ENCODE data around the gene SRSF6.

DNA sequence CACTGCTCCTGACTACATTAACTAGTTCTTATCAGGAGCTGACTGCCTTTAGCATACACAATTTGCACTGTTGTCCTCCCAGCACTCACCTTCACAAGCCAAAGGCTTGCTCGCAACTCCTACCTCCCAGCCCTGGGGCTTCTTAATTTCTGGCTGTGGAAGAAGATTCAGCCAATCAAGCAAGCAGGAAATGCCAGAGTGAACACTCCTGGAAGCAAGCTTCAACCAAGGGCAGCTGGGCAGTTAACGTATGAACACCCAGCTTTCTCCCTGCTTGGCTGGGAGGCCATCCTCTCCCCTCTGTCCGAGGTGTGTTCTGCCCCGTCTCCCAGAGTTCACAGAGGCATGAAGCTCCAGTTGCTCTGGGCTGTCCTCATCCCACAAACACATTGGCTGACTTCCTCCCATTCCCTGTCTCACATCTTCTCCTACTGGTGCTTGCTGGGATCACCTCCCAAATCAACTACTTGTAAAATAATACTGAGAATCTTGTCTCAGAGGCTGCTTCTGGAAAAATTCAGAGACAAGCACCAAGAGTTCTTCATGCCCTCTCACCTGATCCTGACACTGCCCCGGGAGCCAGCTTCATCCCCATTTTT lies 15.3 kb upstream of the SRSF6 start:
- TF ChIP-seq, protein P1, sequence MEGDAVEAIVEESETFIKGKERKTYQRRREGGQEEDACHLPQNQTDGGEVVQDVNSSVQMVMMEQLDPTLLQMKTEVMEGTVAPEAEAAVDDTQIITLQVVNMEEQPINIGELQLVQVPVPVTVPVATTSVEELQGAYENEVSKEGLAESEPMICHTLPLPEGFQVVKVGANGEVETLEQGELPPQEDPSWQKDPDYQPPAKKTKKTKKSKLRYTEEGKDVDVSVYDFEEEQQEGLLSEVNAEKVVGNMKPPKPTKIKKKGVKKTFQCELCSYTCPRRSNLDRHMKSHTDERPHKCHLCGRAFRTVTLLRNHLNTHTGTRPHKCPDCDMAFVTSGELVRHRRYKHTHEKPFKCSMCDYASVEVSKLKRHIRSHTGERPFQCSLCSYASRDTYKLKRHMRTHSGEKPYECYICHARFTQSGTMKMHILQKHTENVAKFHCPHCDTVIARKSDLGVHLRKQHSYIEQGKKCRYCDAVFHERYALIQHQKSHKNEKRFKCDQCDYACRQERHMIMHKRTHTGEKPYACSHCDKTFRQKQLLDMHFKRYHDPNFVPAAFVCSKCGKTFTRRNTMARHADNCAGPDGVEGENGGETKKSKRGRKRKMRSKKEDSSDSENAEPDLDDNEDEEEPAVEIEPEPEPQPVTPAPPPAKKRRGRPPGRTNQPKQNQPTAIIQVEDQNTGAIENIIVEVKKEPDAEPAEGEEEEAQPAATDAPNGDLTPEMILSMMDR (IDR thresholded peaks at IDR 0.05): peak; percentile 31
- TF ChIP-seq POLR2AphosphoS5 (IDR thresholded peaks at IDR 0.05; ENCODE audit: low read depth, low read length) (no peak), SIN3A (IDR thresholded peaks at IDR 0.05; ENCODE audit: borderline replicate concordance, insufficient read depth, low read depth, low read length) (no peak)
- TF ChIP-seq, protein P2, sequence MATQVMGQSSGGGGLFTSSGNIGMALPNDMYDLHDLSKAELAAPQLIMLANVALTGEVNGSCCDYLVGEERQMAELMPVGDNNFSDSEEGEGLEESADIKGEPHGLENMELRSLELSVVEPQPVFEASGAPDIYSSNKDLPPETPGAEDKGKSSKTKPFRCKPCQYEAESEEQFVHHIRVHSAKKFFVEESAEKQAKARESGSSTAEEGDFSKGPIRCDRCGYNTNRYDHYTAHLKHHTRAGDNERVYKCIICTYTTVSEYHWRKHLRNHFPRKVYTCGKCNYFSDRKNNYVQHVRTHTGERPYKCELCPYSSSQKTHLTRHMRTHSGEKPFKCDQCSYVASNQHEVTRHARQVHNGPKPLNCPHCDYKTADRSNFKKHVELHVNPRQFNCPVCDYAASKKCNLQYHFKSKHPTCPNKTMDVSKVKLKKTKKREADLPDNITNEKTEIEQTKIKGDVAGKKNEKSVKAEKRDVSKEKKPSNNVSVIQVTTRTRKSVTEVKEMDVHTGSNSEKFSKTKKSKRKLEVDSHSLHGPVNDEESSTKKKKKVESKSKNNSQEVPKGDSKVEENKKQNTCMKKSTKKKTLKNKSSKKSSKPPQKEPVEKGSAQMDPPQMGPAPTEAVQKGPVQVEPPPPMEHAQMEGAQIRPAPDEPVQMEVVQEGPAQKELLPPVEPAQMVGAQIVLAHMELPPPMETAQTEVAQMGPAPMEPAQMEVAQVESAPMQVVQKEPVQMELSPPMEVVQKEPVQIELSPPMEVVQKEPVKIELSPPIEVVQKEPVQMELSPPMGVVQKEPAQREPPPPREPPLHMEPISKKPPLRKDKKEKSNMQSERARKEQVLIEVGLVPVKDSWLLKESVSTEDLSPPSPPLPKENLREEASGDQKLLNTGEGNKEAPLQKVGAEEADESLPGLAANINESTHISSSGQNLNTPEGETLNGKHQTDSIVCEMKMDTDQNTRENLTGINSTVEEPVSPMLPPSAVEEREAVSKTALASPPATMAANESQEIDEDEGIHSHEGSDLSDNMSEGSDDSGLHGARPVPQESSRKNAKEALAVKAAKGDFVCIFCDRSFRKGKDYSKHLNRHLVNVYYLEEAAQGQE (IDR thresholded peaks at IDR 0.05; ENCODE audit: insufficient read depth in 1 of 2, low read depth in 2 of 2, low read length in 1 of 2): no peak

All from Panc1 (cell line).